K562 (cell line): ENCODE results near the gene C1QTNF3. TPM values are rescaled to one million over a fixed set of nuclear protein-coding genes. Genes with fewer than 3 reads are reported as not detected.
"Not testable (repeated sequence)": the region's sequence is repeated elsewhere in the genome, so short reads cannot be mapped to it uniquely, and the experiment has no call there.

Experiments used
- ATAC-seq: fragments of 200-7000 bp; cut with Tn5 transposase; 3 replicates; pipeline ENCODE4 v1.9.1; 2020; ENCODE audit warnings: moderate library complexity
- BruUV-seq: library from RNA; stranded (reverse); fragments of 400-500 nt; replicated peaks from 2 replicates; lab custom pipeline; 2021; lab: Mats Ljungman, UMichigan
- CTCF ChIA-PET: fragments of 300-600 bp; formaldehyde crosslinking; extraction: SDS; loops from one replicate; lab custom pipeline; 2021; ENCODE audit warnings: low intra/inter-chr PET ratio; lab: Yijun Ruan, JAX
- POLR2A ChIA-PET: fragments of 300-600, 350-650 bp; sonication (Branson Sonifier 250); formaldehyde crosslinking; extraction: SDS; loops from one replicate; lab custom pipeline; 2021; ENCODE audit warnings: antibody characterized with exemption, inconsistent platforms; lab: Yijun Ruan, JAX
- DNase-seq, 4 experiments: peaks; one replicate each; pipeline versions ENCODE4 v3.0.0 to v3.0.0-alpha.2; 2011 to 2018; ENCODE audit warnings: low spot score in 3 of 4, mixed read lengths in 3 of 4; ENCODE audit errors: extremely low read depth in 1 of 4
- FAIRE-seq: peaks from 2 replicates; lab custom pipeline; 2011; peaks lifted over from hg19 to GRCh38; lab: Jason Lieb, UNC
- H2AFZ ChIP-seq: 2 replicates; pipeline ENCODE4 v1.6.0; 2011; ENCODE audit warnings: low read depth, low read length, control low read depth, inconsistent platforms
- H3K27ac ChIP-seq: fragments of 200-600 bp; 3 replicates; pipeline ENCODE4 v1.8.0; 2011; ENCODE audit warnings: low read depth, mild to moderate bottlenecking, control low read depth, inconsistent platforms, low read length, moderate library complexity, mixed read lengths; ENCODE audit errors: extremely low read depth
- H3K27me3 ChIP-seq, 2 experiments: fragments of 300-600 bp in 1 of 2; 2 replicates in 1 of 2; 3 replicates in 1 of 2; pipeline versions ENCODE4 v1.6.0 to v1.8.0; 2011; ENCODE audit warnings: inconsistent platforms in 2 of 2, low read length in 2 of 2, mild to moderate bottlenecking in 1 of 2, mixed read lengths in 1 of 2, moderate library complexity in 1 of 2; ENCODE audit not compliant: control insufficient read depth in 2 of 2, insufficient read depth in 2 of 2
- H3K36me3 ChIP-seq: fragments of 300-600 bp; 3 replicates; pipeline ENCODE4 v1.8.0; 2011; ENCODE audit warnings: mild to moderate bottlenecking, low read length, inconsistent platforms; ENCODE audit not compliant: control insufficient read depth, insufficient read depth
- H3K4me1 ChIP-seq, 2 experiments: fragments of 200-600 bp in 1 of 2; replicated peaks in 1 of 2; 2 replicates in 1 of 2; 3 replicates in 1 of 2; pipeline versions ENCODE4 v1.5.1 to v1.8.0; 2011; ENCODE audit warnings: inconsistent platforms in 2 of 2, low read length in 2 of 2, mild to moderate bottlenecking in 1 of 2, mixed read lengths in 1 of 2, moderate library complexity in 1 of 2; ENCODE audit not compliant: control insufficient read depth in 2 of 2, insufficient read depth in 2 of 2
- H3K4me2 ChIP-seq: 2 replicates; pipeline ENCODE4 v1.6.1; 2011; ENCODE audit warnings: low read length, control low read depth, inconsistent platforms, mixed read lengths; ENCODE audit not compliant: insufficient read depth
- H3K4me3 ChIP-seq: fragments of 200-600 bp; sonication (generic), shearing (Covaris generic); 2 replicates; pipeline ENCODE4 v1.5.1; 2016; ENCODE audit warnings: control low read depth, inconsistent platforms
- H3K79me2 ChIP-seq: fragments of 200-600 bp; 3 replicates; pipeline ENCODE4 v1.8.0; 2011; ENCODE audit warnings: low read length, inconsistent platforms; ENCODE audit not compliant: control insufficient read depth, insufficient read depth
- H3K9ac ChIP-seq, 2 experiments: 2 replicates each; pipeline versions ENCODE4 v1.6.0 to v1.6.1; 2011; ENCODE audit warnings: low read depth in 2 of 2, low read length in 2 of 2, control low read depth in 1 of 2, inconsistent platforms in 1 of 2, mild to moderate bottlenecking in 1 of 2, mixed read lengths in 1 of 2; ENCODE audit not compliant: insufficient read depth in 1 of 2
- H3K9me1 ChIP-seq: one replicate; pipeline ENCODE4 v1.6.0; 2011; ENCODE audit warnings: inconsistent platforms, mild to moderate bottlenecking, low read length, moderate library complexity; ENCODE audit not compliant: control insufficient read depth, insufficient read depth
- H3K9me3 ChIP-seq: replicated peaks from 2 replicates; pipeline ENCODE4 v1.5.1; 2011; ENCODE audit warnings: low read depth, low read length, inconsistent platforms; ENCODE audit not compliant: control insufficient read depth, insufficient read depth
- H4K20me1 ChIP-seq: replicated peaks from 2 replicates; pipeline ENCODE4 v1.6.1; 2011; ENCODE audit warnings: low read length, inconsistent platforms, mixed read lengths; ENCODE audit not compliant: control insufficient read depth, insufficient read depth
- WGBS: fragments of 100-300 bp; shearing (Covaris generic); methylation state at CpG from one replicate; pipeline ENCODE4 v1.1.6; 2016; ENCODE audit warnings: low coverage, mixed read lengths; ENCODE audit not compliant: insufficient coverage; ENCODE audit errors: missing lambda C conversion rate; 5-methylcytosine and 5-hydroxymethylcytosine counted together
- in situ Hi-C: fragments of 300-500 bp; cut with MboI; formaldehyde crosslinking; loops from 4 replicates; pipeline ENCODE4 v1.15.0; 2018; ENCODE audit warnings: inconsistent platforms, mixed read lengths
- intact Hi-C: fragments of 100-400 bp; cut with micrococcal nuclease; formaldehyde crosslinking; loops from 2 replicates; pipeline ENCODE4 v1.14.2; 2022
- polyA plus RNA-seq, 8 experiments: library from polyadenylated mRNA; depleted of rRNA in 4 of 8; stranded (reverse) in 5 of 8; unstranded in 3 of 8; fragments of >200 nt; fragmentation: Nextera tagmentation in 2 of 8; fragmentation: Illumina TruSeq in 1 of 8; extraction: Ambion mirVana in 2 of 8; extraction: Trizol in 1 of 8; gene quantifications; 2 replicates each; pipeline versions ENCODE4 v1.2.1 to v1.2.3, GENCODE V29; 2011 to 2014; ENCODE audit warnings: inconsistent platforms in 1 of 8, missing spikeins in 1 of 8
- total RNA-seq, 7 experiments: library from RNA; depleted of rRNA in 6 of 7; stranded (reverse); fragments of >200 nt in 6 of 7; fragmentation: Illumina TruSeq in 2 of 7; extraction: Trizol in 2 of 7; gene quantifications; 2 replicates each; pipeline versions ENCODE4 v1.2.1 to v1.2.3, GENCODE V29; 2011 to 2021; ENCODE audit warnings: low replicate concordance in 1 of 7

Gene C1QTNF3
- total and polyA plus RNA-seq, 9 of the 15 experiments (the other 6 are each of a cell fraction or from before 2014, with no cell fraction given) = 0.51 to 3.3 (median 2.0) TPM

- H3K79me2 ChIP-seq, BruUV-seq, H3K4me2 ChIP-seq, H3K9me3 ChIP-seq, H3K9ac ChIP-seq, FAIRE-seq, H2AFZ ChIP-seq, intact Hi-C loops, POLR2A ChIA-PET, DNase-seq, ATAC-seq, H3K27me3 ChIP-seq, H3K36me3 ChIP-seq, H3K27ac ChIP-seq, CTCF ChIA-PET, H3K4me3 ChIP-seq, H4K20me1 ChIP-seq, H3K9me1 ChIP-seq, in situ Hi-C loops, H3K4me1 ChIP-seq: not testable (repeated sequence)
- WGBS = 29% methylated on average over 2 of the region's 3 CpGs
These were observed 31.1 kb upstream of the C1QTNF3 start for GRCh38 chr5:34074071-34074470.

DNA sequence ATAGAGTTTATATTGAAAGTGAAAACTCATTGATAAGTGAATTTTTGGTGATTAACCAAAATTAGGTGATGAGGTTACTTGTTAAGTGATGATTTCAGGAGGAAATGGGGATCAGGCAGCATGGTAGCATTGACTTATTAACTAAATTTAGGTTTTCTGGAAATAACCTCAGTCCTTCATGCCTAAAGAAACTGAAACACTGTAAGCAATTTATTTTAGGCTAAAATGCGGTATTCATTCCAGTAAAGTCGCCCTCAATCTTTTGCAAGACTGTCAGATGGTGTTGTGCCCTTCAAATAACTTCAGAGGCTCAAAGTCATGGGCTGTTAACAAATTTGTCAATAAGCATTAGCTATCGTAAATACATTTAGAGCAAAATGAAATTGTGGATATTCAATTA is 27.6 kb upstream of the C1QTNF3 start:
- CTCF ChIA-PET, H3K4me2 ChIP-seq, intact Hi-C loops, DNase-seq, POLR2A ChIA-PET, in situ Hi-C loops, H3K27me3 ChIP-seq, H3K4me3 ChIP-seq, BruUV-seq, ATAC-seq, H3K4me1 ChIP-seq, H3K27ac ChIP-seq, H3K9me3 ChIP-seq, H4K20me1 ChIP-seq, H3K9me1 ChIP-seq, H3K79me2 ChIP-seq, H2AFZ ChIP-seq, H3K36me3 ChIP-seq, H3K9ac ChIP-seq, FAIRE-seq: not testable (repeated sequence)
- WGBS = 19% methylated on average over 2 of the region's 3 CpGs
